ENCODE results near the gene RPUSD4.

GRCh38 chr11:126254819-126255218 lies 43.4 kb upstream of the RPUSD4 start:
- TF ChIP-seq HDGF (IDR thresholded peaks at IDR 0.05; ENCODE audit: borderline replicate concordance) (no peak), FOXK2 (IDR thresholded peaks at IDR 0.05) (no peak), CTBP1 (IDR thresholded peaks at IDR 0.05; ENCODE audit: borderline replicate concordance) (no peak), ELF4 (IDR thresholded peaks at IDR 0.05) (no peak), TARDBP (IDR thresholded peaks at IDR 0.05) (no peak), BHLHE40 (IDR thresholded peaks at IDR 0.05; ENCODE audit: borderline replicate concordance) (no peak), ZNF384 (IDR thresholded peaks at IDR 0.05) (no peak), SP1 (IDR thresholded peaks at IDR 0.05) (no peak), LEF1 (IDR thresholded peaks at IDR 0.05; ENCODE audit: borderline replicate concordance) (no peak)
